SK-N-MC (cell line): ENCODE data around the gene FGF3.

Source experiments
- EZH2 ChIP-seq: fragments of 200-600 bp; sonication (generic); IDR thresholded peaks from one replicate; pipeline ENCODE4 v1.6.1; 2017; ENCODE audit warnings: antibody characterized with exemption
- POLR2AphosphoS5 ChIP-seq: IDR thresholded peaks from 2 replicates; pipeline ENCODE4 v1.6.1; 2012; ENCODE audit warnings: mild to moderate bottlenecking, low read depth, low read length, borderline replicate concordance

DNA sequence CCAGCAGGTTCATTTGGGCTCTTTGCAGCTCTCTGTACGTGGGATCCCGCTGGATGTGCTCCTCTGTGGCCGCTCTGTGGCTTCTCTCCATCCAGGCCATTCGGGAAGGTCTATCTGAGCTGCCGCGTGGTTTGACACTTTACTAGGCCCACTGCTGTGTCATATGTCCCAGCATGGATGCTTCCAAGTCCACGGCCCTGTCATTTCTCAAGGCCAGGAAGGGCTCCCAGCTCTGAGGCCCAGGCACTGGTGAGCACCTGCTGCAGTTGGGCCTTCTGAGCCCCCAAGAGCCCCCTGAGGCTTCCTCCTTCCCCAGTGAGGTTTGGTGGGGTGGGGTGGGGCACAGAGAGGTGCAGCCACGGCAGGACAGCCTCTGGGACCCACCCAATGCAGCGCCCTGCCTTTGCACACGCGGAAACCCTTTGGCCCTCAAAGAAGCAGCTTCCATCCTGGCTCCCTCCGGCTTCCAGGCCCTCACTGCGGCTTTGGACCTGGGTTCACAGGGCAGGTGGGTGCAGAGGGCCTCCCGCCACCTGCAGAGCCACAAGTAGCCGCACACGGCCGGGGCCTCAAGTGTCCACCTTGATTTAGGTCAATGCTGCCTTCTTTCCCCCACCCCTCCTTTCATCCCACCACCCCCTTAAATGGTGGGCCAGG, 44.5 kb upstream of the FGF3 start:
- TF ChIP-seq EZH2 = no peak
- no peak for TF ChIP-seq POLR2AphosphoS5
